ENCODE results near the gene LDB2.

DNA sequence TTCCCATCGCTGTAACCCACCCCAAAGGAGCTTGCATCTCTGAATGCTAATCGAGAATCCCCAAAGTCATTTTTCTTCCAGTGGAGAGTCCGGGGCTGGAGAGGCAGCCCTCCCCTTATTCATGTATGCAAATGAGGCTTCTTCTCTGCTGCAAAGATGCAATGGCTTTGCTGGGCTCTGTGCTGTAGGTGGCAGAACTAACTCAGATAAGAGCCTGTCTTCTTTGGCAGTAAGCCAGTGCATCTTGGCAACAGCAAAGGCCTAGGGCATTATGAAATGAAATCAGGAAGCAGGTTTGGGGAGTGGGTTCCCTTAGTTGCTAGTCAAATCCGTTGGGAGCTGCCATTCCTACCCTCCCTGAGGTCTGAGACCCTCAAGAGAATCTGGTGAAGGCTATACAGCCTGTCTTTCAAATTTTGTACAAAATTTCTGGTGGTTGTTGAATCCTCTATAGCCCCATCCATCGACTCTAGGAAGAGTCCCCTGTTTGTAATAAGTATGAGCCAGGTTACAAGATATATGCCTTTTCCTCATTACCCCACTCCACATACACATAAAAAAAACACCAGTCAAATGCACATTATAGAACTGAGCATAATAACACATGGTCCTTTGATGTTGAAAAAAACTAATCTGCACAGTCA lies 381.5 kb downstream of the LDB2 start:
- TF ChIP-seq, protein P1, sequence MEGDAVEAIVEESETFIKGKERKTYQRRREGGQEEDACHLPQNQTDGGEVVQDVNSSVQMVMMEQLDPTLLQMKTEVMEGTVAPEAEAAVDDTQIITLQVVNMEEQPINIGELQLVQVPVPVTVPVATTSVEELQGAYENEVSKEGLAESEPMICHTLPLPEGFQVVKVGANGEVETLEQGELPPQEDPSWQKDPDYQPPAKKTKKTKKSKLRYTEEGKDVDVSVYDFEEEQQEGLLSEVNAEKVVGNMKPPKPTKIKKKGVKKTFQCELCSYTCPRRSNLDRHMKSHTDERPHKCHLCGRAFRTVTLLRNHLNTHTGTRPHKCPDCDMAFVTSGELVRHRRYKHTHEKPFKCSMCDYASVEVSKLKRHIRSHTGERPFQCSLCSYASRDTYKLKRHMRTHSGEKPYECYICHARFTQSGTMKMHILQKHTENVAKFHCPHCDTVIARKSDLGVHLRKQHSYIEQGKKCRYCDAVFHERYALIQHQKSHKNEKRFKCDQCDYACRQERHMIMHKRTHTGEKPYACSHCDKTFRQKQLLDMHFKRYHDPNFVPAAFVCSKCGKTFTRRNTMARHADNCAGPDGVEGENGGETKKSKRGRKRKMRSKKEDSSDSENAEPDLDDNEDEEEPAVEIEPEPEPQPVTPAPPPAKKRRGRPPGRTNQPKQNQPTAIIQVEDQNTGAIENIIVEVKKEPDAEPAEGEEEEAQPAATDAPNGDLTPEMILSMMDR (IDR thresholded peaks at IDR 0.05; ENCODE audit: low read depth, low read length, poor library complexity, severe bottlenecking) = no peak
- no peak for TF ChIP-seq EZH2phosphoT487 (IDR thresholded peaks at IDR 0.05; ENCODE audit: borderline replicate concordance, low read length)
